Thyroid gland (tissue), 4 donors: ENCODE measurements around the gene HYI.

ENCODE experiments used
- CTCF ChIP-seq, 6 experiments: fragments of 200-600 bp in 3 of 6; fragments of 450-650 bp in 3 of 6; sonication (generic) in 3 of 6; IDR thresholded peaks; one replicate each; pipeline ENCODE4 v1.5.1; 2016 to 2019; ENCODE audit warnings: antibody characterized with exemption in 6 of 6, mild to moderate bottlenecking in 2 of 6, inconsistent platforms in 1 of 6, moderate library complexity in 1 of 6
- POLR2A ChIP-seq, 2 donors: fragments of 450-650 bp; IDR thresholded peaks; one replicate each; pipeline ENCODE4 v1.6.1; 2017; ENCODE audit warnings: antibody characterized with exemption in 2 of 2, mild to moderate bottlenecking in 2 of 2, moderate library complexity in 1 of 2

GRCh38 chr1:43431676-43432075 is 22.1 kb downstream of the HYI start:
- TF ChIP-seq CTCF (IDR thresholded peaks at IDR 0.05), result no peak
- no peak for TF ChIP-seq POLR2A (IDR thresholded peaks at IDR 0.05)
